NCI-H460 (cell line): ENCODE results near the gene OR11H12. TPM values are rescaled to one million over a fixed set of nuclear protein-coding genes. Genes with fewer than 3 reads are reported as not detected.
"Not testable (repeated sequence)": the region's sequence is repeated elsewhere in the genome, so short reads cannot be mapped to it uniquely, and the experiment has no call there.

Experiments used
- DNase-seq: peaks from one replicate; pipeline ENCODE4 v3.0.0-alpha.2; 2016; ENCODE audit warnings: low read depth; ENCODE audit errors: extremely low read depth
- polyA plus RNA-seq: library from polyadenylated mRNA; depleted of rRNA; stranded (reverse); fragments of >200 nt; gene quantifications from 2 replicates; pipeline ENCODE4 v1.2.3, GENCODE V29; 2014; cell fraction: nucleus; rRNA removed
- small RNA-seq, 2 experiments: library from RNA; depleted of rRNA; stranded (forward); fragments of <200 nt; gene quantifications; one replicate each; pipeline ENCODE3, GENCODE V24; 2014
- total RNA-seq: library from RNA; depleted of rRNA; stranded (reverse); fragments of >200 nt; shearing (Covaris generic); gene quantifications from 2 replicates; pipeline ENCODE4 v1.2.3, GENCODE V29; 2014; rRNA removed

The OR11H12 gene
- 0.12 and 0.55 TPM in 2 replicates for total RNA-seq
- polyA plus RNA-seq, result not detected in 2 replicates

- not testable (repeated sequence) for DNase-seq
Measured at GRCh38 chr14:18600817-18601216, at the start of gene OR11H12. Gene OR11H12 (plus strand): TSS chr14:18601117. CDS start chr14:18601117, 0 bp downstream.

- DNase-seq, result not testable (repeated sequence)
Measured at GRCh38 chr14:18582908-18583307, 18.0 kb upstream of the OR11H12 start.

GRCh38 chr14:18626610-18627213 lies 25.8 kb downstream of the OR11H12 start:
- DNase-seq, result not testable (repeated sequence)

- not testable (repeated sequence) for DNase-seq
Measured at GRCh38 chr14:18636066-18636465, 35.1 kb downstream of the OR11H12 start.

- DNase-seq, result not testable (repeated sequence)
Measured at GRCh38 chr14:18638032-18638431, 37.1 kb downstream of the OR11H12 start.

- not testable (repeated sequence) for DNase-seq
Measured at GRCh38 chr14:18638785-18639184, 37.9 kb downstream of the OR11H12 start.

GRCh38 chr14:18646075-18646730 lies 45.3 kb downstream of the OR11H12 start:
- DNase-seq, result not testable (repeated sequence)

Small RNA genes lying within 50 kb of the gene (small RNA-seq; reads per million reads assigned to genes)
- gene CR383656.6 (0 reads per million in 2 experiments), gene CR383656.7 (0 reads per million in 2 experiments), gene CR383656.9 (0 reads per million in 2 experiments)
